ENCODE data around the gene STX8.

- no peak for TF ChIP-seq EP300 (IDR thresholded peaks at IDR 0.05)
- no peak for TF ChIP-seq POLR2AphosphoS5 (IDR thresholded peaks at IDR 0.05)
Observed at GRCh38 chr17:9226130-9226793, 349.4 kb downstream of the STX8 start.
